MM.1S (cell line): Measurements from ENCODE around the gene IFNB1.

Experiments
- DNase-seq: peaks from one replicate; pipeline ENCODE4 v3.0.0-alpha.2; 2015
- H2AFZ ChIP-seq: fragments of 300-600 bp; sonication (generic); 2 replicates; pipeline ENCODE4 v1.6.0; 2016; ENCODE audit warnings: antibody characterized with exemption, low read length
- H3F3A ChIP-seq: fragments of 300-600 bp; sonication (generic); 2 replicates; pipeline ENCODE4 v1.6.1; 2016; ENCODE audit warnings: mild to moderate bottlenecking, antibody characterized with exemption, low read length, moderate library complexity, mixed read lengths; ENCODE audit not compliant: insufficient read depth
- H3K27ac ChIP-seq: fragments of 300-600 bp; sonication (generic); 2 replicates; pipeline ENCODE4 v1.5.1; 2016; ENCODE audit warnings: mild to moderate bottlenecking, low read length
- H3K27me3 ChIP-seq: fragments of 300-600 bp; sonication (generic); replicated peaks from 2 replicates; pipeline ENCODE4 v1.6.0; 2016; ENCODE audit warnings: low read length; ENCODE audit not compliant: insufficient read depth
- H3K36me3 ChIP-seq: fragments of 300-600 bp; sonication (generic); replicated peaks from 2 replicates; pipeline ENCODE4 v1.6.1; 2016; ENCODE audit warnings: mild to moderate bottlenecking, low read length, mixed read lengths; ENCODE audit not compliant: insufficient read depth
- H3K4me1 ChIP-seq: fragments of 300-600 bp; sonication (generic); 2 replicates; pipeline ENCODE4 v1.6.1; 2016; ENCODE audit warnings: low read length, mixed read lengths
- H3K4me2 ChIP-seq: fragments of 300-600 bp; sonication (generic); 2 replicates; pipeline ENCODE4 v1.6.0; 2016; ENCODE audit warnings: low read depth, low read length
- H3K4me3 ChIP-seq: fragments of 300-600 bp; sonication (generic); 2 replicates; pipeline ENCODE4 v1.5.1; 2016; ENCODE audit warnings: low read length, mixed read lengths
- H3K79me2 ChIP-seq: fragments of 300-600 bp; sonication (generic); 2 replicates; pipeline ENCODE4 v1.6.1; 2016; ENCODE audit warnings: mixed run types, low read length, mixed read lengths
- H3K9ac ChIP-seq: fragments of 300-600 bp; sonication (generic); 2 replicates; pipeline ENCODE4 v1.6.1; 2016; ENCODE audit warnings: low read length, mixed read lengths
- H3K9me2 ChIP-seq: fragments of 300-600 bp; sonication (generic); replicated peaks from 2 replicates; pipeline ENCODE4 v1.6.1; 2016; ENCODE audit warnings: mild to moderate bottlenecking, low read length, mixed read lengths; ENCODE audit not compliant: insufficient read depth
- H3K9me3 ChIP-seq: fragments of 300-600 bp; sonication (generic); replicated peaks from 2 replicates; pipeline ENCODE4 v1.6.1; 2016; ENCODE audit warnings: mild to moderate bottlenecking, low read length, mixed read lengths; ENCODE audit not compliant: insufficient read depth
- H4K20me1 ChIP-seq: fragments of 300-600 bp; sonication (generic); 2 replicates; pipeline ENCODE4 v1.6.1; 2016; ENCODE audit warnings: mild to moderate bottlenecking, low read length, moderate library complexity, mixed read lengths; ENCODE audit not compliant: insufficient read depth
- CTCF ChIP-seq: fragments of 300-600 bp; sonication (generic); IDR thresholded peaks from 2 replicates; pipeline ENCODE4 v1.5.1; 2016; ENCODE audit warnings: antibody characterized with exemption, low read length, mixed read lengths
- EZH2 ChIP-seq: fragments of 300-600 bp; sonication (generic); optimal IDR thresholded peaks from 2 replicates; pipeline ENCODE3; 2017; ENCODE audit warnings: low read depth, mild to moderate bottlenecking, antibody characterized with exemption, low read length, mixed read lengths
- EZH2phosphoT487 ChIP-seq: fragments of 300-600 bp; sonication (generic); IDR thresholded peaks from 2 replicates; pipeline ENCODE4 v1.6.1; 2018; ENCODE audit warnings: antibody characterized with exemption, low read length

IFNB1 gene

GRCh38 chr9:21096901-21097255, 19.1 kb upstream of the IFNB1 start:
- H3K36me3 ChIP-seq, result no peaks in the 10 kb centered on the region
- peak overlapping the region; percentile 6; the same call in 1 of the 2 replicates for H3K9ac ChIP-seq
- no peaks in the 10 kb centered on the region for H3K79me2 ChIP-seq
- H3K9me2 ChIP-seq, result no peaks in the 10 kb centered on the region
- peak overlapping the region; percentile 55; the same call in 1 of the 2 replicates for H3K27ac ChIP-seq
- peak overlapping the region; percentile 24 for H3K4me3 ChIP-seq
- H3F3A ChIP-seq, result peaks cover 6% of the 10 kb centered on the region; the same call in 1 of the 2 replicates
- peaks cover 10% of the 10 kb centered on the region; the same call in 1 of the 2 replicates for H3K4me1 ChIP-seq
- TF ChIP-seq EZH2 (no peak), CTCF (no peak), EZH2phosphoT487 (no peak)
- no peaks in the 10 kb centered on the region for H4K20me1 ChIP-seq
- DNase-seq, result no peak
- H3K4me2 ChIP-seq, result peak overlapping the region; percentile 70
- H2AFZ ChIP-seq, result peak overlapping the region; percentile 38
- no peaks in the 10 kb centered on the region for H3K27me3 ChIP-seq
- no peaks in the 10 kb centered on the region for H3K9me3 ChIP-seq

- H2AFZ ChIP-seq, result peak overlapping the region; percentile 38
- no peaks in the 10 kb centered on the region for H4K20me1 ChIP-seq
- H3K9me2 ChIP-seq, result no peaks in the 10 kb centered on the region
- peak; percentile 70 for DNase-seq
- no peaks in the 10 kb centered on the region for H3K27me3 ChIP-seq
- H3K36me3 ChIP-seq, result no peaks in the 10 kb centered on the region
- H3K4me2 ChIP-seq, result peak overlapping the region; percentile 70
- TF ChIP-seq EZH2phosphoT487, result no peak
- no peak for TF ChIP-seq CTCF
- no peak for TF ChIP-seq EZH2
- H3F3A ChIP-seq, result peaks cover 6% of the 10 kb centered on the region; the same call in 1 of the 2 replicates
- H3K79me2 ChIP-seq, result no peaks in the 10 kb centered on the region
- H3K9ac ChIP-seq, result peak overlapping the region; percentile 8; the same call in 1 of the 2 replicates
- H3K4me3 ChIP-seq, result peak overlapping the region; percentile 24
- no peaks in the 10 kb centered on the region for H3K9me3 ChIP-seq
- peak overlapping the region; percentile 55; the same call in 1 of the 2 replicates for H3K27ac ChIP-seq
- peaks cover 10% of the 10 kb centered on the region; the same call in 1 of the 2 replicates for H3K4me1 ChIP-seq
Measured at GRCh38 chr9:21096172-21096900, 18.6 kb upstream of the IFNB1 start.

- H3K27me3 ChIP-seq, result no peaks in the 10 kb centered on the region
- no peaks in the 10 kb centered on the region for H3K9me2 ChIP-seq
- no peaks in the 10 kb centered on the region for H3K36me3 ChIP-seq
- H3K4me2 ChIP-seq, result no peak overlapping the region
- no peaks in the 10 kb centered on the region for H3K9me3 ChIP-seq
- peak overlapping the region; percentile 55; the same call in 1 of the 2 replicates for H3K27ac ChIP-seq
- TF ChIP-seq CTCF, result no peak
- TF ChIP-seq EZH2, result no peak
- no peak for TF ChIP-seq EZH2phosphoT487
- no peaks in the 10 kb centered on the region for H4K20me1 ChIP-seq
- no peak for DNase-seq
- no peak overlapping the region for H3K4me3 ChIP-seq
- H3F3A ChIP-seq, result peaks cover 6% of the 10 kb centered on the region; the same call in 1 of the 2 replicates
- H3K9ac ChIP-seq, result no peak overlapping the region
- peaks cover 10% of the 10 kb centered on the region; the same call in 1 of the 2 replicates for H3K4me1 ChIP-seq
- no peak overlapping the region for H2AFZ ChIP-seq
- H3K79me2 ChIP-seq, result no peaks in the 10 kb centered on the region
Measured at GRCh38 chr9:21095561-21095960, 17.8 kb upstream of the IFNB1 start.
